Heart right ventricle (tissue), 16 donors: ENCODE results near the gene LRRTM2. TPM values are rescaled to one million over a fixed set of nuclear protein-coding genes. Genes with fewer than 3 reads are reported as not detected.

Source experiments
- ATAC-seq, 8 donors: fragments of 200-7000 bp; cut with Tn5 transposase; one replicate each; pipeline ENCODE4 v1.9.1; 2020; ENCODE audit warnings: mild to moderate bottlenecking in 8 of 8, moderate library complexity in 8 of 8, moderate number of reproducible peaks in 1 of 8
- DNase-seq, 2 donors: peaks; one replicate each; pipeline ENCODE4 v3.0.0-alpha.2; 2020
- H3K27ac ChIP-seq, 10 donors: fragments of 200-600 bp; sonication (generic) in 2 of 10; one replicate each; pipeline versions ENCODE4 v1.5.0 to v1.8.0; 2020 to 2022; ENCODE audit warnings: mild to moderate bottlenecking in 3 of 10
- H3K27me3 ChIP-seq, 7 donors: fragments of 200-600 bp; one replicate each; pipeline ENCODE4 v1.8.0; 2021 to 2022; ENCODE audit warnings: mild to moderate bottlenecking in 2 of 7
- H3K36me3 ChIP-seq, 9 donors: fragments of 200-600 bp; sonication (generic) in 1 of 9; one replicate each; pipeline versions ENCODE4 v1.5.0 to v1.8.0; 2020 to 2022; ENCODE audit warnings: mild to moderate bottlenecking in 2 of 9
- H3K4me1 ChIP-seq, 9 donors: fragments of 200-600 bp; sonication (generic) in 1 of 9; one replicate each; pipeline versions ENCODE4 v1.5.0 to v1.8.0; 2020 to 2022; ENCODE audit warnings: mild to moderate bottlenecking in 4 of 9
- H3K4me3 ChIP-seq, 10 donors: fragments of 200-600 bp; sonication (generic) in 2 of 10; one replicate each; pipeline versions ENCODE4 v1.5.0 to v1.8.0; 2020 to 2022; ENCODE audit warnings: mild to moderate bottlenecking in 7 of 10, moderate library complexity in 2 of 10
- H3K9me3 ChIP-seq, 11 donors: fragments of 200-600 bp in 10 of 11; sonication (generic) in 2 of 11; one replicate each; pipeline versions ENCODE4 v1.5.0 to v1.8.0; 2013 to 2022; ENCODE audit warnings: mild to moderate bottlenecking in 2 of 11, control low read depth in 1 of 11, moderate library complexity in 1 of 11
- CTCF ChIP-seq, 9 donors: fragments of 200-600 bp; sonication (generic) in 2 of 9; IDR thresholded peaks; one replicate each; pipeline versions ENCODE4 v1.5.0 to v1.8.0; 2021 to 2022; ENCODE audit warnings: antibody characterized with exemption in 9 of 9, mild to moderate bottlenecking in 5 of 9, moderate library complexity in 1 of 9
- WGBS, 2 donors: extraction: QIAGEN DNeasy Blood & Tissue Kit; methylation state at CpG; one replicate each; pipeline ENCODE4 v1.1.7; 2013; ENCODE audit warnings: inconsistent platforms in 1 of 2; 5-methylcytosine and 5-hydroxymethylcytosine counted together
- intact Hi-C, 10 donors: fragments of 100-400 bp; cut with DNase I; formaldehyde crosslinking; loops; one replicate each; pipeline versions ENCODE4 v1.11.1 to v1.14.2; 2022
- polyA plus RNA-seq, 2 donors: library from polyadenylated mRNA; stranded (reverse); fragments of 200-250 nt; gene quantifications; one replicate each; pipeline ENCODE4 v1.2.3, GENCODE V29; 2013
- total RNA-seq, 10 donors: library from RNA; stranded (reverse); fragmentation: NEBNext Ultra II Directional in 3 of 10; extraction: Animal tissue kit (Norgen Biotek cat#: 25700) in 3 of 10; gene quantifications; one replicate each; pipeline versions ENCODE4 v1.2.1 to v1.2.4, GENCODE V29; 2021 to 2023
- donor health status: Arrhythmogenic right ventricular cardiomyopathy.
- donor health status: ischemic (EF 13 %, LVEDD 7.1; RV severe dilation, severe dysfunction).
- donor health status: healthy with polysubstance abuse.
- donor health status: DM: no; HTN: yes; CAD: no.
- donor health status: DM: no; HTN: no; CAD: no.
- donor health status: ischemic (EF 25% LVEDD 6.9; RV normal size, moderate dysfunction).
- donor health status: ischemic (EF 25% LVEDD 5.7; RV mildly dilated, moderate dysfunction).
- donor health status: healthy.
- donor health status: DM: yes; HTN: yes; CAD: no.
- donor health status: Ischemic cardiomyopathy.
- donor health status: ischemic (EF 35%, LVEDD 5.7; RV mildly dilated, moderate dysfunction).
- donor health status: nonischemic (EF 11% LVEDD 7.7; RV severe dilation, severe dysfunction).
- donor health status: DM: yes; HTN: yes; CAD: no.
- donor health status: PGD.
- donor health status: ischemic (EF 29% LVEDD 5.4; RV normal size, mild dysfunction).
- donor health status: nonischemic (EF 23%, LVEDD 6.1; RV moderate dilation, normal function).

LRRTM2 gene
- total and polyA plus RNA-seq, 12 donors, result 0.04 to 0.49 (median 0.09) TPM; not detected in 6

- Histone ChIP-seq H3K4me3 (no peak overlapping the region), H3K36me3 (peaks cover 0 to 71% (median 12%) of the 10 kb centered on the region in 9 donors), H3K27me3 (no peaks in the 10 kb centered on the region), H3K4me1 (peaks cover 0 to 35% (median 18%) of the 10 kb centered on the region in 9 donors), H3K27ac (peak overlapping the region in 1 of 10 donors; percentile 55), H3K9me3 (no peaks in the 10 kb centered on the region)
- no peak for TF ChIP-seq CTCF (IDR thresholded peaks at IDR 0.05)
- DNase-seq (no peak), ATAC-seq (no peak)
- intact Hi-C loops, result loop anchor here in 1 of 10 donors (5.0 to 10.0 kb wide), 2 partner anchors 66 to 643 kb away; no protein-coding TSS in a partner anchor
Measured at GRCh38 chr5:138911441-138911840, 36.3 kb upstream of the LRRTM2 start.

- 86 to 91% methylated on average over 7 of the region's 7 CpGs for WGBS, 2 donors
- H3K4me3 ChIP-seq, result no peak overlapping the region
- H3K36me3 ChIP-seq, result peaks cover 0 to 75% (median 15%) of the 10 kb centered on the region in 9 donors
- H3K27ac ChIP-seq, result peak overlapping the region in 1 of 10 donors; percentile 19
- intact Hi-C loops, result loop anchor here in 1 of 10 donors (5.0 to 10.0 kb wide), 2 partner anchors 67 to 644 kb away; no protein-coding TSS in a partner anchor
- TF ChIP-seq CTCF (IDR thresholded peaks at IDR 0.05), result no peak
- no peaks in the 10 kb centered on the region for H3K27me3 ChIP-seq
- DNase-seq, result no peak
- H3K9me3 ChIP-seq, result no peaks in the 10 kb centered on the region
- ATAC-seq, result no peak
- peaks cover 0 to 35% (median 18%) of the 10 kb centered on the region in 9 donors for H3K4me1 ChIP-seq
Measured at GRCh38 chr5:138910546-138911185, 35.5 kb upstream of the LRRTM2 start.

- WGBS, 2 donors, result 96 to 97% methylated on average over 2 of the region's 2 CpGs
- ATAC-seq, result no peak
- peaks cover 0 to 75% (median 21%) of the 10 kb centered on the region in 9 donors for H3K36me3 ChIP-seq
- peaks cover 0 to 32% (median 17%) of the 10 kb centered on the region in 9 donors for H3K4me1 ChIP-seq
- intact Hi-C loops, result loop anchor here in 1 of 10 donors (5.0 to 10.0 kb wide), 2 partner anchors 68 to 645 kb away; no protein-coding TSS in a partner anchor
- H3K9me3 ChIP-seq, result no peaks in the 10 kb centered on the region
- no peak overlapping the region for H3K4me3 ChIP-seq
- no peak for DNase-seq
- H3K27me3 ChIP-seq, result no peaks in the 10 kb centered on the region
- H3K27ac ChIP-seq, result no peak overlapping the region
- no peak for TF ChIP-seq CTCF (IDR thresholded peaks at IDR 0.05)
Measured at GRCh38 chr5:138909734-138910133, 34.6 kb upstream of the LRRTM2 start.

- intact Hi-C loops, result no loop called here
Measured at GRCh38 chr5:138905541-138905940, 30.4 kb upstream of the LRRTM2 start.

More at GRCh38 chr5:138905541-138905940, 30.4 kb upstream of the LRRTM2 start:
- Histone ChIP-seq H3K4me1 (peaks cover 0 to 38% (median 24%) of the 10 kb centered on the region in 9 donors), H3K36me3 (peaks cover 0 to 86% (median 21%) of the 10 kb centered on the region in 9 donors), H3K27me3 (no peaks in the 10 kb centered on the region), H3K4me3 (no peak overlapping the region), H3K9me3 (no peaks in the 10 kb centered on the region), H3K27ac (no peak overlapping the region)
- no peak for ATAC-seq
- DNase-seq, result no peak
- no peak for TF ChIP-seq CTCF (IDR thresholded peaks at IDR 0.05)
- 96 to 100% methylated on average over 1 of the region's 1 CpG for WGBS, 2 donors
